Hypothalamus (tissue), 51 donors: ENCODE measurements around the gene MYCBPAP.

ENCODE experiments used
- DNase-seq, 51 donors: peaks; one replicate each; lab custom pipeline; 2025; lab: John Stamatoyannopoulos, UW

MYCBPAP gene

DNA sequence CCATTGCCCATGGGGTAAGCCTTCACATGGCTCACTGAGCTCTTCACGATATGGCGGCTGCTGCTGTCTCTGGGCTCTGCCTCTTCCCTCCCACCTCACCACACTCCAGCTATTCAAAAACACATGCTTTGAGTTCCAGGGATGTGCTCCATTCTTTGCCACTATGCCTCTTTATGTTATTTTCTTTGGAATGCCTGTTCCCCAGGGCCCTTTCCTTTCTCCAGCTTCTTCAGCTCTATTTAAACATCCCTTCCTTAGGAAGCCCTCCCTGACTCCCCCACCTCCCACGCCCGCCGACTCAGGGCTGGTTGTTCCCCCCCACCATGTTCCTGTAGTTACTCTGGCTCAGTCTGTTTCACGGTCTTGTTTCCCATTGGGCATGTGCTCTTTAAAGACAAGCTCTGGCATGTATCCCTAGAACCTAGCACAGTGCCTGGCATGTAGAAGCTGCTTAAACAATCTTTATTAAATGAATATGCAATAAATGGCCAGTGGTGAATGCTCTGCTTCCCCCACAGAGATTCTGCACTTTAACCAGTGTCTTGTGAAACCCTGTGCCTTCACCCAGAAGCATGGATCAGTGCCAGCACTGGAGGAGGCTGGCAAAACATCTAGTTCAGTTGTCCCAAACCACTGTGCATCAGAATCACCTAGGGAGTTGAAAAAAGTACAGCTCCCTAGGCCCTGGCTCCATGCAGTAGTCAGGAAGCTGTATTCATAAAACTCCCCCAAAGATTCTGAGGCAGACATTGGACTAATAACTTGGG lies 6.9 kb downstream of the MYCBPAP start:
- peak in 1 of 51 donors; percentile 10 for DNase-seq

DNA sequence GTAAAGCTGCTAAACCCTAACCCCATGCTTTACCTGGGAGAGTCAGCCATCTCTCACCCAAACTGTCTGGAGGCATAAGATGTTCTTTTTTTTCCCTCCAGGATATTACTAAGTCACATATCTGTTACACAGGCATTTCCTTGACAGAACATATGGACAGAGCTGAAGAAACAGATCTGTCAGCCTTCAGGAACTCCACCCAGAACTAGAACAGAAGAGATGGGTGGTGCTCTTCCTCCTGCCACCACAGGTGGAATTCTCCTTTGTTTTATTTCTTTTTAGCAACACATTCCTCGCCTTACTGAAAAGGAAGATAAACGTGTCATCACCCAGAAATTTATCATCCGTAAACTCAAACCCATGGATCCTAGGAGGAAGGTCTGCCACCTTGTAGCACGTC lies 8.8 kb downstream of the MYCBPAP start:
- no peak for DNase-seq

DNA sequence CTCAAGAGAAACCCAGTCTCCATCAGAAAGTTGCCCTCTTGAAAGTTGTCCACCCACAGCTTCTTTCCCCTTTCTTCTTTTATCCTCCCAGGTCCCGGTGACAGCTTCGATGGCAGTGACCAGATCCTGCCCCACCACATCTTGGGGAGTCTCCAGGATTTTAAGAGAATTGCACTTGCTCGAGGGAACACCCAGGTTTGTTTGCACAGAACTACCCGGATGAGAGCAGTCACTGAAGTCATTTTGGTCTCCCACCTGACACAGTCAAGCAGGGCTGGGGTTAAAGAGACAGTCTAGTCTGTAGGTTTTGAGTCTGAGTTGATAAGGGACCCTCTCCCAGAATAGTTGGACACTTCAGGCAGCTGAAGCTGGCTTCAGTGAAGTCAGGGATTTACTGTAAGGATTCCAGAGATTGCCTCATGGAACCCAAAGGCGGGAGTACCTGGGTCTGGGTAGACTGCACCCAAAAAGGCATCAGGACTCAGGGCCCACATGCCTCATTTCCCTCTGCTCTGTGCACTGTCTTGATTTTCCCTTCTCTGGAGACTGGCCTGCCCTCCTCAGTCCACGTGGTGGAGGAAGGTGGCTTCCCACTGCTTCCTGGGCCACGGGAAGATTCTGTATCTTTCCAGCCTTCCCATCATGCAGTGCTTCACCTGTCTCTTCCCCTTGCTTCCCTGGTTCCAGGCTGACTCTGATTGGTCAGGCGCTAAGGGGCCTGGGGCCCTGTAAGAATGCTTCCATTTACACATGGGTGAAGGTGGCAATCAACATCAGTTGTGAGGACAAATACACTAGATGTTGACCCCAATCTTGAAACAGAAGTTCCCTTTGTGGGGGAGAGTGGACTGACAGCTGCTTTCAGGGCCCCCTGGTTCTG lies 9.5 kb downstream of the MYCBPAP start:
- no peak for DNase-seq

DNA sequence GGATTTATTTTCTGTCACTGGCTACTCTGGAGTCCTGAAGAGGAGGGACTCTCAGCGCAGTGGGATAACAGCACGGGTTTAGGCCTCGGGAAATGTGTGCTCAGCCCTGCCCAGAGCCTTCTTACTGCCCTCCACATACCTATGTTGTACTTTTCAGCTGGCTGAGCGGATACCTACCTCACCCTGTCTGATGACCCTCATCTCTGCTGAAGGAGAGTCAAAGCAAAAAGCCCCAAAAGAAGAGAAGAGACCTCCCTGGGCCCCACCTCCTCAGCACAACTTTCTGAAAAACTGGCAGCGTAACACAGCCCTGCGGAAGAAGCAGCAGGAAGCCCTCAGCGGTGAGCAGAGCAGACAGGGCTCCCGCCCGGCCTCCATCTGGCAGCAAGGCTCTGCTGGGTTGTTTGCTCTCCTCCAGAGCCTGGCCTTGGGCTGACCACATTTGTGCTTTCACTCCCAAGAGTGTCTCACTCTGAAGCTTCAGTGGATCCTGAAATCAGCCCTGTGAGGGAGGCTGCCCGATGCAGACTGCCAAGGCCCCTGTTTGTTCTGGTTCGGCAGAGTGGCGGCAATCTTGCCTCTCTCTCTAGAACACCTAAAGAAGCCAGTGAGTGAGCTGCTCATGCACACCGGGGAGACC lies 10.3 kb downstream of the MYCBPAP start:
- no peak for DNase-seq

DNA sequence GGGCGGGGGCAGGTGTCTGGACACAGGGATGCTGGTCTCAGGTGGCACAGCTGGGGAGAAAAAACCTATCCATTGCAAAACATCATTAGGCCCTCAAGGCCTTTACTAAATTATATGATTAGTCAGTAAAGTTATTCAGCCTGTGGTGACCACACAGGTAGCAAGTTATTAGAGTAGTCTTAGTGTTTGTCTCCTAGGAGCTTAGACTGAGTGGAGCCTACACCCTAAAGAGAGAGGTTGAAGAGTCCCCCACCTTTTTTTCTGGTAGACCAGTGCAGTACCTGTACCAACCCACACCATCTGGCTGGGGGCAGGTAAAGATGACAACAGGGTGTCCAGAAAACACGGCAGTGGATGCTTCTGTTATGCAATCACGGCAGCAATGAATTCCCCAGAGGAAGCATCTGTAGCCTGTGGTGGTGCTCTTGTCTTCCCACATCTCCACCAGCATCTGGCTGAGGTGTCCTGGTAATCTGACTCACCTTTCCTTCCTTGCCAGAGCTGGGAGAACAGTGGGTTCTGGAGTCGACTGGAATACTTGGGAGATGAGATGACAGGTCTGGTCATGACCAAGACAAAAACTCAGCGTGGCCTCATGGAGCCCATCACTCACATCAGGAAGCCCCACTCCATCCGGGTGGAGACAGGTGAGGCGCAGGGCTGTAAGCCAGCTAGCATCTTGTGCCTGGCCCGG lies 11.0 kb downstream of the MYCBPAP start:
- DNase-seq: no peak

DNA sequence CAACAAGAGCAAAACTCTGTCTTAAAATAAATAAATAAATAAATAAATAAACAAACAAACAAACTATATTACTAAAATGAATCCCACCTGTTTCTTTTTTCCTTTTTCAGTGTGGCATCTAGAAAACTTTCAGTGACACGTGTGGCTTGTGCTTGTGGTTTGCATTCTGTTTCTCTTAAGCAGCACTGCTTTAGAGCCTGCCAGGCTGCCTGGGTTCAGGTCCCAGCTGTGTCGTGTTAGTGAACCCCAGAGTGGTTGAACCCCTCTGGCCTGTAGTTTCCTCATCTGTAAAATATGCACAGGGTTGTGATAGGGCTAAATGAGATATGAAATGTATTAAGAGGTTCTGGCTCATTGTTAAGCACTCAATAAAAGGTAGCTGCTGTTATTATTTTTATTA lies 12.2 kb downstream of the MYCBPAP start:
- no peak for DNase-seq

DNA sequence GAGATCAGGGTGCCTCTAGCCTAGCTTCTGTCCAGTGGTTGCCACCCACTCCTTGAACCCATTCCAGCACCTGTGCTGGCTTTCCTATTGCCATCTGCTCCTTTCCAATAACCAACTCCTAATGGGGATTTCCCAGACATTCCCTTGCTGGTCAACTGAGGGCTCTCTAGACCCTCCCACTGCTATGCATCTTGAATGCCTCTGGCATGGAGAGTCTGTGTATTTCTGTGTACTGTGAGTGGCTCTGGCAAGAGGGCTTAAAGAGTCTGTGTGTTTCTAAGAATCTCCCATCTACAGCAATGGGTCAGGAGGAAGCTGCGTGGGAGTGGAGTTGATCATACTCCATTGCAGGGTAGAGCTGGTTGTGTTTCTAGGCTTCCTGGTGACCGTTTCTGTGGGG lies 13.3 kb downstream of the MYCBPAP start:
- DNase-seq: no peak

DNA sequence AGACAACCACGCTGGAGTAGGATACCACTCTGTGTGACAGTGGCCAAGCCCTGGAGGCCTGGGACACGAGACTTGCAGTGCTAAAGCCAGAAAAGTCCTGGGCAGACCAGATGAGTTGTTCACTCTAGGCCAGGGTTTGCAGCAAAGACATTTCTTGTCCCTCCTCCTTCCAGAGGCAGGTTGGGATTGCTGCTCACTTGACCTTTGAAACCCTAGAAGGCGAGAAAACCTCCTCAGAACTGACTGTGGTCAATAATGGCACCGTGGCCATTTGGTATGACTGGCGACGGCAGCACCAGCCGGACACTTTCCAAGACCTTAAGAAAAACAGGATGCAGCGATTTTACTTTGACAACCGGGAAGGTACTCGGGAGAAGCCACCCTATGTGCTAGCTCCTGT lies 14.5 kb downstream of the MYCBPAP start:
- DNase-seq: no peak

DNA sequence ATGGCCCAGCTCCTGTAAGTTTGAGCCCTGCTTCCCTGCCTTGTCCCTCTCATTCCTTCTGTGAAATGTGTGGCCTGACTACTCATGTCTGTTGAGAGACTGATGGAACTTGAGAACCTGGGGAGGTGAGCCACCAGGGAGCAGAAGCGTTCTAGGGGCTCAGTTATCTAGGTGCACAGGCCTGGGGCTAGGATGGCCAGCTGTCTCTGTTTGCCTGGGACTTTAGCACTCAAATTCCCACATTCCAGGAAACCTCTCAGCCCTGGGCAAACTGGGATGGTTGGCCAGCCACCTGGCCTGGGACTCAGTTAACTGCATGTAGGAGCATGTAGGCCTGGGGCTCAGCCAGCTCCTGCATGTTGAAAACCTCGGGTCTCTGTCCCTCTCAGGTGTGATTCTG lies 15.0 kb downstream of the MYCBPAP start:
- DNase-seq: no peak

DNA sequence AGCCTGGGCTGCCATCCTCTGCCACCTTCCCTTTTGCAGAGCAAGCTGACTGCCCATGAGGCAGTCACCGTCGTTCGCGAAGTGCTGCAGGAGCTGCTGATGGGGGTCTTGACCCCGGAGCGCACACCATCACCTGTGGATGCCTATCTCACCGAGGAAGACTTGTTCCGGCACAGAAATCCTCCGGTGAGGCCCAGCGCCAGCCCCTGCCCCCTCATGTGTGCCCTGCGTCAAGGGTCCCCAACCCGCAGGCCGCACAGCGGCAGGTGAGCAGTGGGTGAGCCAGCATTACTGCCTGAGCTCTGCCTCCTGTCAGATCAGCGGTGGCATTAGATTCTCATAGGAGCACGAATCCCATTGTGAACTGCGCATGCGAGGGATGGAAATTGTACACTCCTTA lies 16.6 kb downstream of the MYCBPAP start:
- DNase-seq: no peak

DNA sequence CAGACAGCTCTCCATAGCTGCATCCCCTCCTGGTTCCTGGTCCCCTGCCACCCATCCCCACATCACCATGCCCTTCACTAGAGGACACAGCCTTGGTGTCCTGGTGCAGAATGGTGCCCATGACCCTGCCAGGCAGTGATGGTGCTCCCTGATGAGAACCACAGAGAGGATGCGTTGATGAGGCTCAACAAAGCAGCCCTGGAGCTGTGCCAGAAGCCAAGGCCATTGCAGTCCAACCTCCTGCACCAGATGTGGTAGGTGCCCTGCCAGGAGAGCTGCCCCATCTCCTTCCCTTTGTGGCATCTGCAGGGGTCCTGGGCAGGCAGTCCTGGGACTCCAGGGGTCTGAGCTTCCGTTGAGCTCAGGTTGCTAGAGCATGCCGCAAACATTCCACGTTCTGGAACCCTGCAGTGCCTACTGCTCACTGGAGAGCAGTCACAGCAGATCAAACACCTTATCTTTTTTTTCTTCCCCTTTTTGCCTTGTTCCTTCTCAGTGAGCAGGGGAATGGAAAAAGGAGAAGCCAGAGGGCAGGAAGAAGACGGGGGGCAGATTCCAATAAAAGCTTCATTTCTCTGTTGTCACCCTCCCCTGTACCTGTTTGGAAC lies 19.0 kb downstream of the MYCBPAP start:
- no peak for DNase-seq

DNA sequence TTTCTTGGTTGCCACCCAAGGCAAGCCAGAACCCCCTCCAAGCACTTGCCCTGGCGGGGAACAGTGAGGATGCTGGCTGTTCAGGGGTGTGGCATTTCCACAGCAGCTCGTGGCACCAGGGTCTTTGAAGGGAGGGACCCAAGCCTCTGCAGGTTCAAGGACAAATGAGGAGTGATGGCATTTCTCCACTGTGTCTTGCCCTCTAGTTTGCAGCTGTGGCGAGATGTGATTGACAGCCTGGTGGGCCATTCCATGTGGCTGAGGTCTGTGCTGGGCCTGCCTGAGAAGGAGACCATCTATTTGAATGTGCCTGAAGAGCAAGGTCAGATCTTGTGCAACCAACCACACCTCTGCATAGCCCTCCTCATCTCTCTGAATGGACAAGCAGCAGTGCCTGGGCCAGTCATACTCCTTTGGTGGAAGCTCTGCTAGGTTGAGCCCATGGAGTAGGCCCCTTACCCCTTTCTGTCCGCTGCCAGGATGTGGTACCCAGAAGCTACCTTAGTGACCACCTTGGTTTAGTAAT lies 19.8 kb downstream of the MYCBPAP start:
- DNase-seq: no peak

DNA sequence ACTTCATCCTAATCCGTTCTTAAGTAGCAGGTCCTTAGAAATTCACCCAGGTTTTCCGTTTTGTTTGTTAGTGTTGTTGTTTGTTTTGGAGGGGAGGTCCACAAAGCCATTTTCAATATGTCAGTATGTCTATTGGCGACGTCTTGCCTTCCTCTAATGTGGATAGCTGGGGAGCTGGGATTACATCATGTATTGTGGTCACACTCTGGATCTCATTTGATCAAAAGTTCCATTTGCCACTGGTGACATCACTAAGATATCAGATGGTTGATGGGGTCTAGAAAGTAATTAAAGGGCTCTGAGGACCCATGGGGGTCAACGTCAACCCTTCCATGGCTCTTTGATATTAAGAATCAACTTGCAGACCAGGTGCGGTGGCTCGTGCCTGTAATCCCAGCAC lies 21.6 kb downstream of the MYCBPAP start:
- DNase-seq: no peak

DNA sequence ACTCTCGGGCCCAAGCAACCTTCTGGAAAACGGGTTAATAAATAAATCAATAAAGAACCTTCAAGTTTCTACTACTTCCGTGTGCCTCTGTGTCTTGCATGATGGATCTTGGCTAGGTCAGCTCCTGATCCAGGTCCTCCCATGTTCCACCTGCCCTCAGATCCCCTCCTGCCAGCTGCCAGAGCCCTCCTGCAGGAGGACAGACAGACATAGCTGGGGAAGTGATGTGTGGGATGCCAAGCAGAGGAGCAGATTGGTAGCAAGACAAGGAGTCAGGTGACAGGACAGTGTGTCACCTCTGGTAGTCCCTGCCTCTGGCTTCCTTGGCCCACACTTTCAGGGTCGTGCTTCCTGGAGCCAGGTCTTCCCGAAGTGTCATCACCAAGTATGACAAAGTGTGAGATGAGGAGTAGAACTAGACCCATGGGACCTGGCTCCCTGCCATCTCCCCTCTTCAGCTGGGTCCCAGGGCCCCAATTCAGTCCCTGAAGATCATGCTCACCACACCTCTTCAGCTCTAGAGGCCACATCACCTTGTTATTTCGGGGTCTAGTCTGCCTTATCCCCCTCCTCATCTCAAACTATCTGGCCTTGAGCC lies 23.3 kb downstream of the MYCBPAP start:
- DNase-seq: no peak

DNA sequence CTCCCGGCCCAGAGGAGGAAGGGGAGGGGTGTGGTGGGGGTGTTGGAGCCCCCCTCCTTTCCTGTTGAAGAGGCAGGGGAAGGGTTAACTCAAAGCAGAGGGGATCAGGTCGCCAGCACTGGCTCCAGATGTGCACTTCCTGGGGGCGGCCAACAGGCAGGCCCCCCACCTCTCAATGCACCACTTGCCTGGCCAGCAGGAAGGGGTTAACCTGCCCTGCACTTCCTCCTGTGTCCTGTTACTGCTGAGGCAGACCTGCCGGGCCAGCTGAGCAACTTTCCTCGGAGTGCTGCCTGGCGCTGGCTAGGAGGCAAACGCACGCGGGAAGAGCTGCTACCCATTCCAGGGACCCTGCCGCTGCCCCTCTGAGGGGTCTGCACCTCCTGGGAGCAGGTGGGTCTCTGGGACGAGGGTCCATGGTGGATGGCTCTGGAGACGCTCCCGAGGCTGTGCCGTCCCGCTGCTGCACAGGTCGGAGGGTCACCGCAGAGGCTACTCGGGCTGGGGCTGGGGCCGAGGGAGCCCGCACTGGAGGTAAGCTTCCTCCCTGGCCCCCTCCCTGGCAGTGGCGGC lies 24.3 kb downstream of the MYCBPAP start, which contains the start of gene EPN3:
EPN3 (plus strand) TSS at position 284 of the 573 bp plus-strand sequence. CDS start 3,822 bp downstream, outside the sequence.
- DNase-seq: no peak

DNA sequence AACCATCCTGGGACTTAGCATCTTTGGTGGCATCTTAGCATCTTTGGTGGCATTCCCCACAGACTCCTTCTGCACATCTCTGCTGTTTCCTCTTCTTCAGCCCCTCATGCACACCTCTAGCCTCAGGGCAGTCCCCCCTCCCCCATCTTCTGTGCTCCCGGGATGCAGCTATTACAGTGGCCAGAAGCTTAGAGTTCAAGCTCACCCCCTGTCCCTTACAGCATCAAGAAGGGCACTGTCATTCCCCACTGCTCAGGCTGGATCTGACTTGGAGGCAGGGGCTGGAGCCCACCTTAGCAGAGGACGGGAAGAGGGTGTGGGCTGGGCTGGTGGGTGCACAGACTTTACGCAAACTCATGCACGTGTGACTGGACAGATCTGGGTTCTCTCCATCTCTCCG lies 24.9 kb downstream of the MYCBPAP start:
- DNase-seq: no peak

DNA sequence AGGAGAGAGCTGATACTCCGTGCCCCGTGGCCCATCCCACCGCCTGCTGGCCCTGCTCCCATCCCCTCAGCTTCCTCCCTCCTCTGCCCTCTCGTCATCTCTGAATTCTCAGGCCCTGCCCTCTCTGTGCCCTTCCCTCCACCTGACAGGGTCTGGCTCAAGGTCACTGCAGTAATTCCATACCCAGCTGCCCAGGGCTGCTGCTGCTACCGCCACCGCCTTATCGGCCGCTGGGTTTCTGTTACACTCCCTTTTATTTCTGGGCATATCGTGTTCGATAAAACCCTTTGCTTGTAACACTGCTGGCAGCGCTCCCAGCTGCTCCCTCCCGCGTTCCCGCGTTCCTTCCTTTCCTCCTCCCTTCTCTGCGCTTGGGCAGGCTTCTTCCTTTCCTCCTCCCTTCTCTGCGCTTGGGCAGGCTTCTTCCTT lies 25.5 kb downstream of the MYCBPAP start:
- peak in 3 of 51 donors; percentile 5 to 21 (median 19) for DNase-seq

DNA sequence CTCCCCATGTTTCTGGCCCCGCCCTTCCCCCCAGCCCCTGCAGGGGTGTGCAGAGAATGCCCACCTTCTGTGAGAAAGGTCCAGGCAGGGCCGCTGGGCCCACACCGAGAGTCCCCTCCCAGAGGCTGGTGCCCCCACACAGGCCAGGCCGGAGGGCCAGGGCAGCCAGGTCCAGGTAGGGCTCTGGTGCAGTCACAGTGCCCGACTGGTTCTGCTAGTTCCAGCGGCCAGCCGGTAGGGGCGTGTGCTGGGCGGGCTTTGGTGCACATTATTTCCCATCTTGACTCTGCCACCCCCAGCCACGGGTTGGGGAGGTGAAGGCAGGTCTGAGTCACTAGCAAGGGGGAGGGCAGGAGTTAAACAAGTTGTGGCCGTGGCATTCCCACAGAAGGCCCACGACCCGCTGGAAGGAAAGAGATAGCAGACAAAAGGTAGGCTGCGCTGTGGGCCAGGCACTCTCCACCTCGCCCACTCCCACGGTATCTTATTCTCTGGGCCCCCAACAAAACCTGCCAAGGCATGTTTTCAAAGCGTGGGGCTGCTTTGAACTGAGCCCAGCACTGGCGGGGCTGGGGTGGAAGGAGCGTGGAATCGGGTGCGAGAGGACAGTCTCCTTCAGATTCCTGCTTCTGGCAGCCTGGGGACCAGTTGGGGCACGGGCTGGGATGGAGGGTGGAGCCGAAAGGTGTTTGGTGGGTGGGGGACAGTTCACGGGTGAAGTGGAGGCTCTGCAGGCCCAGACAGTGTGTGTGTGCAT lies 26.2 kb downstream of the MYCBPAP start:
- DNase-seq: no peak

DNA sequence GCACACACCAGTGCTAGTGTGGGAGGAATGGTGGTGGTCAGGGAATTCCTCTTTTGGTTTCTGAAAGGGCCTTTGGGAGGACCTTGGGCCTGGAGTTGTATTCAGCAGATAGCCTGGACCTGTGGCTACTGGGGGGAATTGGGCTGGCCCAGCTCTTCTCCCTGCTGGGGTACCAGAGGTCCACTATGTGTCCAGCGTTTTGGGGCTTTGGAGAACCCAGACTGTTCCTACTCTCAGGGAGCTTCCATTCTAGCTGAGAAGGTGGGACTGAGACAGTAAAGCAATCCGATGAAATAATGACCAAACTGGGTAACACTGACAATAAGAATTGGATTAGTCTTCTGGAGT lies 26.7 kb downstream of the MYCBPAP start:
- no peak for DNase-seq
